Daoy (cell line): ENCODE data around the gene MLST8. TPM values are rescaled to one million over a fixed set of nuclear protein-coding genes. Genes with fewer than 3 reads are reported as not detected.
"Not testable (repeated sequence)": the region's sequence is repeated elsewhere in the genome, so short reads cannot be mapped to it uniquely, and the experiment has no call there.

Source experiments
- DNase-seq: peaks from one replicate; pipeline ENCODE4 v3.0.0-alpha.2; 2015; ENCODE audit warnings: low read depth
- total RNA-seq: library from RNA; depleted of rRNA; stranded (reverse); fragments of >200 nt; shearing (Covaris generic); gene quantifications from 2 replicates; pipeline ENCODE4 v1.2.3, GENCODE V29; 2014; rRNA removed

MLST8 gene
- total RNA-seq, 1 experiment from 2014 or later = 19.3 TPM

- DNase-seq = peak; percentile 31
These were observed 39.9 kb downstream of the MLST8 start for GRCh38 chr16:2244926-2245795.

GRCh38 chr16:2246301-2246885, 41.1 kb downstream of the MLST8 start:
- no peak for DNase-seq

GRCh38 chr16:2250652-2251295, 45.5 kb downstream of the MLST8 start:
- DNase-seq = no peak

GRCh38 chr16:2251296-2252111, 46.2 kb downstream of the MLST8 start, which contains the start of gene ECI1:
TSS of gene ECI1 (minus strand) at chr16:2251587. CDS start at chr16:2251566, 21 bp downstream.
- DNase-seq = peak; percentile 96

GRCh38 chr16:2252806-2253148, 47.5 kb downstream of the MLST8 start:
- DNase-seq = no peak

- no peak for DNase-seq
These were observed 48.0 kb downstream of the MLST8 start for GRCh38 chr16:2253293-2253692.

GRCh38 chr16:2256531-2257140, 51.4 kb downstream of the MLST8 start:
- no peak for DNase-seq

- no peak for DNase-seq
These were observed 52.5 kb downstream of the MLST8 start for GRCh38 chr16:2257726-2258125.

- not testable (repeated sequence) for DNase-seq
These were observed 53.3 kb downstream of the MLST8 start for GRCh38 chr16:2258530-2258929.

Other genes starting within 250 kb of the MLST8 start
- 147 and 156 TPM in 2 replicates for gene NDUFB10, start 245.9 kb upstream of the MLST8 start, total RNA-seq
- 1,645 and 2,369 TPM in 2 replicates for gene RPS2, start 240.6 kb upstream of the MLST8 start, total RNA-seq
- gene RNF151, start 238.6 kb upstream of the MLST8 start, total RNA-seq = not detected in 2 replicates
- gene TBL3, start 233.4 kb upstream of the MLST8 start, total RNA-seq = 49.5 and 49.6 TPM in 2 replicates
- not detected in 2 replicates for gene NOXO1, start 224.0 kb upstream of the MLST8 start, total RNA-seq
- gene GFER, start 221.3 kb upstream of the MLST8 start, total RNA-seq = 22.7 and 29.7 TPM in 2 replicates
- 0.29 TPM in 1 of 2 replicates, not detected in the other for gene SYNGR3, start 215.5 kb upstream of the MLST8 start, total RNA-seq
- gene ZNF598, start 195.6 kb upstream of the MLST8 start, total RNA-seq = 19.8 and 21.6 TPM in 2 replicates
- 0.46 and 1.5 TPM in 2 replicates for gene NPW, start 185.7 kb upstream of the MLST8 start, total RNA-seq
- 38.1 and 41.8 TPM in 2 replicates for gene NHERF2, start 178.6 kb upstream of the MLST8 start, total RNA-seq
- gene NTHL1, start 157.6 kb upstream of the MLST8 start, total RNA-seq = 29.3 and 39.4 TPM in 2 replicates
- 31.4 and 34.1 TPM in 2 replicates for gene TSC2, start 157.5 kb upstream of the MLST8 start, total RNA-seq
- 12.0 and 46.5 TPM in 2 replicates for gene PKD1, start 69.6 kb upstream of the MLST8 start, total RNA-seq
- gene RAB26, start 56.8 kb upstream of the MLST8 start, total RNA-seq = 0.11 and 0.21 TPM in 2 replicates
- 43.4 and 45.5 TPM in 2 replicates for gene TRAF7, start 49.7 kb upstream of the MLST8 start, total RNA-seq
- 0.06 TPM in 1 of 2 replicates, not detected in the other for gene CASKIN1, start 8.8 kb upstream of the MLST8 start, total RNA-seq
- gene BRICD5, start 5.4 kb downstream of the MLST8 start, total RNA-seq = 0.68 and 1.9 TPM in 2 replicates
- gene PGP, start 9.4 kb downstream of the MLST8 start, total RNA-seq = 16.9 and 21.8 TPM in 2 replicates
- 20.5 and 20.8 TPM in 2 replicates for gene E4F1, start 18.1 kb downstream of the MLST8 start, total RNA-seq
- gene DNASE1L2, start 31.0 kb downstream of the MLST8 start, total RNA-seq = 0.89 and 1.0 TPM in 2 replicates
- gene ECI1, start 46.1 kb downstream of the MLST8 start, total RNA-seq = 22.6 and 41.1 TPM in 2 replicates
- gene RNPS1, start 62.7 kb downstream of the MLST8 start, total RNA-seq = 147 and 161 TPM in 2 replicates
- gene ABCA3, start 135.3 kb downstream of the MLST8 start, total RNA-seq = 5.5 and 5.9 TPM in 2 replicates
- gene CCNF, start 224.0 kb downstream of the MLST8 start, total RNA-seq = 36.3 and 37.3 TPM in 2 replicates